Left colon (tissue), 2 donors: ENCODE results near the gene SMPX. TPM values are rescaled to one million over a fixed set of nuclear protein-coding genes. Genes with fewer than 3 reads are reported as not detected.
A peak's percentile ranks its signal among the peaks of the same experiment; 100 is the strongest.

ENCODE experiments used
- ATAC-seq: fragments of 200-7000 bp; cut with Tn5 transposase; one replicate; pipeline ENCODE4 v1.9.1; 2020; ENCODE audit warnings: mild to moderate bottlenecking, moderate library complexity
- DNase-seq, 2 donors: peaks; one replicate each; pipeline ENCODE4 v3.0.0-alpha.2; 2020
- intact Hi-C, 2 donors: fragments of 100-400 bp; cut with DNase I in 1 of 2; cut with micrococcal nuclease in 1 of 2; formaldehyde crosslinking; loops; one replicate each; pipeline versions ENCODE4 v1.11.2 to v1.14.0; 2022; cut with DNase I, micrococcal nuclease
- total RNA-seq, 2 donors: library from RNA; stranded (reverse); fragmentation: NEBNext Ultra II Directional; extraction: Animal tissue kit (Norgen Biotek cat#: 25700); gene quantifications; one replicate each; pipeline ENCODE4 v1.2.1, GENCODE V29; 2021
- donor health status: DM: no; HTN: no; CAD: no.
- donor health status: DM: yes; HTN: yes; CAD: no.

SMPX gene
- total RNA-seq, 2 donors from 2014 or later, result 2.1 TPM; not detected in 1

GRCh38 chrX:21747558-21747957 lies 10.4 kb downstream of the SMPX start:
- intact Hi-C loops, result loop anchor here in 1 of 2 donors (10.0 kb wide), 1 partner anchor 1223 kb away; no protein-coding TSS in a partner anchor
- ATAC-seq (peak; percentile 75), DNase-seq (no peak)

GRCh38 chrX:21745756-21746155 lies 12.2 kb downstream of the SMPX start:
- peak in 1 of 2 donors; percentile 63 for DNase-seq
- peak; percentile 32 for ATAC-seq
- intact Hi-C loops, result loop anchor here in 1 of 2 donors (10.0 kb wide), 1 partner anchor 1221 kb away; no protein-coding TSS in a partner anchor

- intact Hi-C loops, result loop anchor here in 1 of 2 donors (10.0 kb wide), 1 partner anchor 1220 kb away; no protein-coding TSS in a partner anchor
- no peak for ATAC-seq
- no peak for DNase-seq
Observed at GRCh38 chrX:21744721-21745120, 13.2 kb downstream of the SMPX start.

- intact Hi-C loops, result loop anchor here in 1 of 2 donors (10.0 kb wide), 1 partner anchor 1219 kb away; no protein-coding TSS in a partner anchor
- ATAC-seq (peak; percentile 81), DNase-seq (no peak)
Observed at GRCh38 chrX:21744060-21744459, 13.9 kb downstream of the SMPX start.

- intact Hi-C loops, result loop anchor here in 1 of 2 donors (10.0 kb wide), 1 partner anchor 1217 kb away; no protein-coding TSS in a partner anchor
- ATAC-seq (peak; percentile 35), DNase-seq (no peak)
Observed at GRCh38 chrX:21741869-21742701, 15.8 kb downstream of the SMPX start.

GRCh38 chrX:21741364-21741763 lies 16.6 kb downstream of the SMPX start:
- intact Hi-C loops, result loop anchor here in 1 of 2 donors (10.0 kb wide), 1 partner anchor 1217 kb away; no protein-coding TSS in a partner anchor
- no peak for DNase-seq
- no peak for ATAC-seq

- intact Hi-C loops, result loop anchor here in 1 of 2 donors (10.0 kb wide), 1 partner anchor 1216 kb away; no protein-coding TSS in a partner anchor
- peak in 1 of 2 donors; percentile 15 for DNase-seq
- ATAC-seq, result peak; percentile 62
Observed at GRCh38 chrX:21740329-21741274, 17.3 kb downstream of the SMPX start.

GRCh38 chrX:21738950-21739287 lies 19.0 kb downstream of the SMPX start:
- DNase-seq (no peak), ATAC-seq (no peak)
- intact Hi-C loops, result no loop called here

GRCh38 chrX:21738210-21738949 lies 19.5 kb downstream of the SMPX start:
- intact Hi-C loops, result no loop called here
- no peak for ATAC-seq
- DNase-seq, result no peak

- ATAC-seq, result no peak
- DNase-seq, result no peak
- intact Hi-C loops, result no loop called here
Observed at GRCh38 chrX:21735768-21736127, 22.2 kb downstream of the SMPX start.

- no peak for DNase-seq
- no peak for ATAC-seq
- intact Hi-C loops, result no loop called here
Observed at GRCh38 chrX:21735038-21735767, 22.7 kb downstream of the SMPX start.

GRCh38 chrX:21734175-21734574 lies 23.7 kb downstream of the SMPX start:
- intact Hi-C loops, result no loop called here
- DNase-seq (no peak), ATAC-seq (no peak)

GRCh38 chrX:21733705-21734104 lies 24.2 kb downstream of the SMPX start:
- DNase-seq, result no peak
- no peak for ATAC-seq

GRCh38 chrX:21730026-21730425 lies 27.9 kb downstream of the SMPX start:
- DNase-seq (no peak), ATAC-seq (no peak)
- intact Hi-C loops, result no loop called here

More at GRCh38 chrX:21733705-21734104, 24.2 kb downstream of the SMPX start:
- intact Hi-C loops, result no loop called here

- intact Hi-C loops, result no loop called here
- ATAC-seq (no peak), DNase-seq (no peak)
Observed at GRCh38 chrX:21728276-21728968, 29.5 kb downstream of the SMPX start.

- intact Hi-C loops, result no loop called here
- no peak for ATAC-seq
- no peak for DNase-seq
Observed at GRCh38 chrX:21725916-21726315, 32.0 kb downstream of the SMPX start.

- intact Hi-C loops, result no loop called here
- ATAC-seq, result peak; percentile 40
- DNase-seq, result no peak
Observed at GRCh38 chrX:21725496-21725895, 32.4 kb downstream of the SMPX start.
